NT2/D1 (cell line): Measurements from ENCODE around the gene RND1.

Source experiments
- SUZ12 ChIP-seq: IDR thresholded peaks from 2 replicates; pipeline ENCODE4 v1.6.1; 2011; ENCODE audit not compliant: insufficient read length, insufficient read depth; ENCODE audit errors: extremely low read depth
- YY1 ChIP-seq: IDR thresholded peaks from 2 replicates; pipeline ENCODE4 v1.6.1; 2011; ENCODE audit not compliant: insufficient read length, insufficient read depth
- ZNF274 ChIP-seq: IDR thresholded peaks from 2 replicates; pipeline ENCODE4 v1.6.1; 2011; ENCODE audit warnings: mild to moderate bottlenecking, low read depth, low read length

DNA sequence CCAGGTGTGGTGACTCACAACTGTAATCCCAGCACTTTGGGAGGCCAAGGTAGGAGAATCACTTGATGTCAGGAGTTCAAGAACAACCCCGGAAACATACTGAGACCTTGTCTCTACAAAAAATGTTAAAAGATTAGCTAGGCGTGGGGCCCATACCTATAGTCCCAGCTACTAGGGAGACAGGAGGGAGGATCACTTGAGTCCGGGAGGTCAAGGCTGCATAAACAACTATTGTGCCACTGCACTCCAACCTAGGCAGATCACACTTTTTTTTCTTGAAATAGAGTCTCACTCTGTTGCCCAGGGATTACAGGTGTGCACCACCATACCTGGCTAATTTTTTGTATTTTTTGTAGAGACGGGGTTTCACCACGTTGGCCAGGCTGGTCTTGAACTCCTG lies 6.1 kb downstream of the RND1 start:
- TF ChIP-seq SUZ12 (no peak), YY1 (no peak), ZNF274 (no peak)
